ENCODE data around the gene GALP. TPM values are rescaled to one million over a fixed set of nuclear protein-coding genes. Genes with fewer than 3 reads are reported as not detected.
"Not testable (repeated sequence)": the region's sequence is repeated elsewhere in the genome, so short reads cannot be mapped to it uniquely, and the experiment has no call there.

Gene GALP
- total RNA-seq, 1 experiment from 2014 or later = not detected

- Histone ChIP-seq H3K27me3 (replicated peaks) (no peaks in the 10 kb centered on the region), H3K4me1 (replicated peaks) (no peaks in the 10 kb centered on the region), H3K27ac (no peak overlapping the region), H3K36me3 (no peaks in the 10 kb centered on the region), H3K4me3 (no peak overlapping the region), H3K9me3 (replicated peaks) (no peaks in the 10 kb centered on the region)
- no peak for DNase-seq (ENCODE audit: low read depth in 1 of 2, low spot score in 2 of 2)
Observed at GRCh38 chr19:56177564-56178243, 1.9 kb downstream of the GALP start.

GRCh38 chr19:56189785-56190184 lies 14.0 kb downstream of the GALP start:
- Histone ChIP-seq H3K4me3 (no peak overlapping the region), H3K4me1 (replicated peaks) (no peaks in the 10 kb centered on the region), H3K36me3 (no peaks in the 10 kb centered on the region), H3K9me3 (replicated peaks) (no peaks in the 10 kb centered on the region; the same call in 1 of the 2 replicates), H3K27ac (no peak overlapping the region), H3K27me3 (replicated peaks) (no peaks in the 10 kb centered on the region)
- DNase-seq (ENCODE audit: low read depth in 1 of 2, low spot score in 2 of 2) = no peak

- H3K27ac ChIP-seq = no peak overlapping the region
- no peaks in the 10 kb centered on the region for H3K4me1 ChIP-seq (replicated peaks)
- no peak for DNase-seq (ENCODE audit: low read depth in 1 of 2, low spot score in 2 of 2)
- no peak overlapping the region for H3K4me3 ChIP-seq
- H3K36me3 ChIP-seq = no peaks in the 10 kb centered on the region
- H3K9me3 ChIP-seq (replicated peaks) = no peaks in the 10 kb centered on the region; the same call in 1 of the 2 replicates
- H3K27me3 ChIP-seq (replicated peaks) = no peaks in the 10 kb centered on the region
Observed at GRCh38 chr19:56191115-56191514, 15.3 kb downstream of the GALP start.

- Histone ChIP-seq H3K36me3 (no peaks in the 10 kb centered on the region), H3K4me3 (no peak overlapping the region), H3K4me1 (replicated peaks) (no peaks in the 10 kb centered on the region), H3K9me3 (replicated peaks) (peaks cover 3% of the 10 kb centered on the region; the same call in 1 of the 2 replicates), H3K27ac (no peak overlapping the region), H3K27me3 (replicated peaks) (no peaks in the 10 kb centered on the region)
- DNase-seq (ENCODE audit: low read depth in 1 of 2, low spot score in 2 of 2) = no peak
Observed at GRCh38 chr19:56191711-56192110, 15.9 kb downstream of the GALP start.

GRCh38 chr19:56193981-56194640 lies 18.3 kb downstream of the GALP start:
- H3K4me3 ChIP-seq = no peak overlapping the region
- no peak overlapping the region for H3K27ac ChIP-seq
- no peaks in the 10 kb centered on the region for H3K4me1 ChIP-seq (replicated peaks)
- H3K9me3 ChIP-seq (replicated peaks) = 0 out of 2 replicates have a peak, but pooled peaks cover 3% of the 10 kb centered on the region
- no peaks in the 10 kb centered on the region for H3K27me3 ChIP-seq (replicated peaks)
- H3K36me3 ChIP-seq = no peaks in the 10 kb centered on the region
- no peak for DNase-seq (ENCODE audit: low read depth in 1 of 2, low spot score in 2 of 2)

GRCh38 chr19:56197646-56198045 lies 21.8 kb downstream of the GALP start, which contains the start of gene ZSCAN5B:
Gene ZSCAN5B, minus strand, starts transcription at chr19:56197783. Its CDS starts 4,731 bp downstream, at chr19:56193052.
- not testable (repeated sequence) for H3K27ac ChIP-seq; H3K4me3 ChIP-seq; H3K27me3 ChIP-seq (replicated peaks); H3K4me1 ChIP-seq (replicated peaks); H3K36me3 ChIP-seq; DNase-seq (ENCODE audit: low read depth in 1 of 2, low spot score in 2 of 2); H3K9me3 ChIP-seq (replicated peaks)

- DNase-seq (ENCODE audit: low read depth in 1 of 2, low spot score in 2 of 2) = no peak
- Histone ChIP-seq H3K4me1 (replicated peaks) (no peaks in the 10 kb centered on the region), H3K9me3 (replicated peaks) (0 out of 2 replicates have a peak, but pooled peaks cover 3% of the 10 kb centered on the region), H3K27ac (no peak overlapping the region), H3K4me3 (no peak overlapping the region), H3K27me3 (replicated peaks) (no peaks in the 10 kb centered on the region), H3K36me3 (no peaks in the 10 kb centered on the region)
Observed at GRCh38 chr19:56199687-56200086, 23.9 kb downstream of the GALP start.

GRCh38 chr19:56201973-56202372 lies 26.2 kb downstream of the GALP start, which contains the start of gene ZSCAN5C:
Gene ZSCAN5C, plus strand, starts transcription at chr19:56202273. Its CDS starts 3,641 bp downstream, at chr19:56205914.
- Histone ChIP-seq H3K27me3 (replicated peaks) (no peaks in the 10 kb centered on the region), H3K27ac (no peak within 1 kb of the TSS), H3K36me3 (no peaks in the 10 kb centered on the region), H3K4me3 (no peak within 1 kb of the TSS), H3K4me1 (replicated peaks) (no peaks in the 10 kb centered on the region), H3K9me3 (replicated peaks) (0 out of 2 replicates have a peak, but pooled peaks cover 3% of the 10 kb centered on the region)
- DNase-seq (ENCODE audit: low read depth in 1 of 2, low spot score in 2 of 2) = no peak

GRCh38 chr19:56207581-56207980 lies 31.8 kb downstream of the GALP start:
- H3K4me1 ChIP-seq (replicated peaks); H3K36me3 ChIP-seq; H3K9me3 ChIP-seq (replicated peaks); H3K27me3 ChIP-seq (replicated peaks); DNase-seq (ENCODE audit: low read depth in 1 of 2, low spot score in 2 of 2); H3K4me3 ChIP-seq; H3K27ac ChIP-seq: not testable (repeated sequence)

GRCh38 chr19:56209091-56209490 lies 33.3 kb downstream of the GALP start:
- no peaks in the 10 kb centered on the region for H3K4me1 ChIP-seq (replicated peaks)
- H3K27ac ChIP-seq = no peak overlapping the region
- H3K36me3 ChIP-seq = no peaks in the 10 kb centered on the region
- H3K4me3 ChIP-seq = no peak overlapping the region
- no peak for DNase-seq (ENCODE audit: low read depth in 1 of 2, low spot score in 2 of 2)
- H3K9me3 ChIP-seq (replicated peaks) = 0 out of 2 replicates have a peak, but pooled peaks cover 3% of the 10 kb centered on the region
- H3K27me3 ChIP-seq (replicated peaks) = no peaks in the 10 kb centered on the region

GRCh38 chr19:56210036-56210435 lies 34.2 kb downstream of the GALP start:
- not testable (repeated sequence) for H3K9me3 ChIP-seq (replicated peaks); H3K36me3 ChIP-seq; H3K4me1 ChIP-seq (replicated peaks); H3K4me3 ChIP-seq; H3K27ac ChIP-seq; H3K27me3 ChIP-seq (replicated peaks); DNase-seq (ENCODE audit: low read depth in 1 of 2, low spot score in 2 of 2)

- Histone ChIP-seq H3K36me3 (no peaks in the 10 kb centered on the region), H3K27ac (no peak overlapping the region), H3K27me3 (replicated peaks) (no peaks in the 10 kb centered on the region), H3K4me3 (no peak overlapping the region), H3K4me1 (replicated peaks) (no peaks in the 10 kb centered on the region), H3K9me3 (replicated peaks) (no peaks in the 10 kb centered on the region)
- no peak for DNase-seq (ENCODE audit: low read depth in 1 of 2, low spot score in 2 of 2)
Observed at GRCh38 chr19:56211718-56212117, 35.9 kb downstream of the GALP start.

GRCh38 chr19:56217039-56217949 lies 41.5 kb downstream of the GALP start:
- peaks cover 6% of the 10 kb centered on the region; the same call in 1 of the 2 replicates for H3K9me3 ChIP-seq (replicated peaks)
- no peak for DNase-seq (ENCODE audit: low read depth in 1 of 2, low spot score in 2 of 2)
- H3K27me3 ChIP-seq (replicated peaks) = no peaks in the 10 kb centered on the region
- H3K27ac ChIP-seq = no peak overlapping the region
- H3K36me3 ChIP-seq = no peaks in the 10 kb centered on the region
- no peaks in the 10 kb centered on the region for H3K4me1 ChIP-seq (replicated peaks)
- no peak overlapping the region for H3K4me3 ChIP-seq
